HG02870 (cell line): ENCODE data around the gene FHOD3.

Experiments
- ATAC-seq: cut with Tn5 transposase; IDR thresholded peaks from one replicate; pipeline ENCODE4 v1.9.1; 2021; ENCODE audit warnings: mild to moderate bottlenecking, moderate library complexity; ENCODE audit not compliant: unreplicated experiment

FHOD3 gene

DNA sequence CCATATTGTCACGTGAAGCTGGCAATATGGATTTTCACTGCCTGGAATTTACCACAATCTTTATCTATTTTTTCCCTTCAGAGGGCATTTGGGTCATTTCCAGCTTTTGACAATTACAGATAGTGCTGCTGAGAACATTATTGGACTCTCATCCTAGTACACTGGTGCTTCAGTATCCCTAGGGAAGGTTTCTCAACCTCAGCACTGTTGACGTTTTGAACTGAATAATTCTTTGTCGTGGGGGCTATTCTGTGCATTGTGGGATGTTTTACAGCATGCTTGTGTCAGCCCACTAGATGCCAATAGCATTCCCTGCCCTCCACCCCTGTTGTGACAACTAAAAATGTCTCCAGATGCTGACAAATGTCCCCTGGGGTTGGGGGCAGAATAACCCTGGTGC, 345.5 kb downstream of the FHOD3 start:
- no peak for ATAC-seq

DNA sequence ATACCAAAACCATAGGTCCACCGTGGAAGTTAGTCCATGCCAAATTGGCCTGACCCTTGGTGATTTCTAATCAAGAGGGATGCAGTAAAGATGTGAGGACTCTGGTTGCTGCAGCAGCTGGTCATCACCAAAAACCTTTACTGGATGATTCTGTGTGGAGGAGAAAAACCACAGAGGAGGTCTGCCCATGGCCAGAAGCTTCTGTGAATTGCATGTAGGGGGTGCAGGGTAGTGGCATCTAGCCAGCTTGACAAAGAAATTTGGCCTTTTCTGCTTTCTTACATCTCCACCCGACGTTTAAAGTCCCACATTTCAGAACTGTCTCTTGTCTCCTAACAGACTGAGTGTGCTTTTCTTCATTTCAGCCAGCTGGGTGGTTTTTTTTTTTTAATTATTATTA, 351.3 kb downstream of the FHOD3 start:
- no peak for ATAC-seq

DNA sequence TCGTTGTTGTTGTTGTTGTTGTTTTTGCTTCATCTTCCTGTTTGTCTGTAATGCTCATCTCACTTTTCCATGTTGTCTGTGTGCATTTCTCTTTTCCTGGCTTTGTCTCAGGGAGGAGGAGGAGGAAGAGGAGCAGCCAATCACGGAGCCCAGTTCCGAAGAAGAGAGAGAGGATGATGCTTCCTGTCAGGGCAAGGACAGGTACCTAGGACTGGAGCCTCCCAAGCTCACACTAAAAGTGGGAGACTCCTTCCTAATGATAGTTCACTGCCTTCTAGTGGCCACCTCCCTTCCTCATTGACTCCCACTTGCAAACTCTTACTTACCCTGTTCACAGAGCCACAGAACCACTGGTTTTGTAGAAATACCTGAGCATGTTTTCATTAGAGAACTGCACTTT, 351.7 kb downstream of the FHOD3 start:
- no peak for ATAC-seq

DNA sequence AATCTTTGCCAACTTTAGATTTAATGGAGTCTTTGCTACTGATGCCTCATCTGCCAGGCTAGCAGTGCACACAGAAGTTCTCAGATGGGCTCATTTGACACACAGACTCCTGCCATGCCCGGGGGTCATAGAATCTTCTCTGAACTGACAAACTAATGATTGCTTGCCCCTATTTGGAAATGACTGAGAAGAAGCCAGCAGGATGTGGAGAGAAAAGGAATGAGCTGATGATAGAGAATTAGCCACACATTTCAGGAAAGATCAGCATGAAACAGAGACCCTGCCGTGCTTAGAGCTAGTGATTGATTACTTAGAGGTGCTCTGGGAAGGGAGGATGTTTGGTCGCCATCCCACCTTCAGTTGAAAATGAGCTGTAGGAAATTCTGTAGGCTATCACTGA, 352.8 kb downstream of the FHOD3 start:
- ATAC-seq = no peak

DNA sequence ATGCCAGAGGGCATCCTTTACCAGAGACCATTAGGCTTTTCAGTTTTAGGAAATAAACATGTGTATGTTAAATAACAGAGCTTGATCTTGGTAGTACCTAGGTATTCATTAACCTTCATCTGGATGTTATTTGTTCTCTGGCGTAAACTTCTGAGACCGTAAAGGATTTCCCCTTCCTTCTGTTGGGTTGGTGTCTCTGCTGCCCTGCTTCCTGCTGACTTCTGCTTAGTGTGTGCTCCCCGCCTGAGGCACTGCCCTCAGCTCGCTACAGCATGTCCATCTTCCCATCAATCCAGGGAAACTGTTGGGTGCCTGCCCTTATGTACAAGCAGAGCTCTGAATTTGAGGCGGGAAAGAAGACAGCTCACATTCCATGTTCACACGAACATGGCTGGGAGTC, 353.4 kb downstream of the FHOD3 start:
- ATAC-seq = no peak

DNA sequence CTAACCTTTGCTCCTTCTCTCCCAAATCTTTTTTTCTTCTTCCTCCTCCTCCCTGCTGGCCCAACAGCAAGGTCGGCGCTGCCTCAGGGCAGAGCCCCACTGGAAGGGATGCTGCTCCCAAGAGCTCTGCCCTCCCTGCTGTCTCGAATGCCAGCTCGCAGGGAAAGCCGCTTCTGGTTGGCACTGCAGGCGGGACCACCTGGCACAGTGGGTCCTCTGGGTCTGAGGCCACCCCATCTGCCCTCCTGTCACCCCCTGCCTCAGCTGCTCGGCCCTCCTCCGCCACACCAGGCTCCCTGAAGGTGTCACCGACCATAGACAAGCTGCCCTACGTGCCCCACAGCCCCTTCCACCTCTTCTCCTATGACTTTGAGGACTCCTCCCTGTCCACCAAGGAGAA, 355.0 kb downstream of the FHOD3 start:
- ATAC-seq = no peak

DNA sequence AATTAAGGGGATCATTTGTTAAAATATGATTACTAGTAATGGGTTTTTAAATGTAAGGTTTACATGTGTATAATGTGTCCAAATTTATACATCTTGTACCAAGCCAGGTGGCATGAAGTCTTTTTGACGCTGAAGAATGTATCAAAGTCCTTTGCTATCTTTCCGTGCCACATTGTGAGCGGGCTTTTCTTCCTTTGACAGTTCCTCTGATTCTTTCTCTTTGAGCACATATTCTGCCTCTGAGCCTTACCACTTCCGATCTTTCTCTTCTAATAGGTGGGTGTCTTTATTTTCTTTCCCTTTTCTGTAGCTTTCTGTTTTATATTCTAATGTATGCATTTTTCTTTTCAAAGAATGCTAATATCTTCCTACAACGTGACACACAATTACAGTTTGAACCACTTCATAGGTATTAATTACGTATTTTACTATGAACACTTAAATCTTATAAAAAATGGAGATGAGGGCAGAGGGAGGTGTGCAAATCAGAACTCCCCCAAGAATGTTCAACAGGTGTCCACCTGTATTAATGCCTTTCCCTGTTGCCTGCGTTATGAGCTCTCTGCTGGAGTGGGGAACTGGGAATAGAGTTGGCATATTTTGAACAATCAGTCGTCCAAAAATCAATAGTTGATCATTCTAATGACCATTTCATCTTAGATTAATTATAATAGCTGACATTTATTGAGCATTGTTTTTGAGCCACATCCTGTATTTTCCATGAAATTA, 355.8 kb downstream of the FHOD3 start:
- ATAC-seq = no peak

DNA sequence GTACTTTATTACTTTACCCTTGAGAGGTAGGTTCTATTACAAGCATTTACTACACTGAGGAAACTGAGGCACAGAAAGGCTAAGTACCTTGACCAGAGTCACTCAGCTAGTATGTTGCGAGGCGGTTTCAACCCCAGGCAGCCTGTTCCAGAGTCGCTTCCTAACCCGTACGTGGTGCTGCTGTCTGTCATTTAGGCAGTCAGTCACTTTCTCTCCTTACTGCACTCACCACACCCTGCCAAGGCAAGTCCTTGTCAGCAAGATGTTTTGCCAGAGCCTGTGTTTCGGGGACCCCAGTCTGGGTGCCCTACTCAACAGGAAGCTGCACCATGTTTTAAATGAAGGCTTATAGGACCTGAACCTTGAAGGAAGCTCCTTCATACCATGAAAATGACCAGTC, 356.4 kb downstream of the FHOD3 start:
- ATAC-seq = no peak

DNA sequence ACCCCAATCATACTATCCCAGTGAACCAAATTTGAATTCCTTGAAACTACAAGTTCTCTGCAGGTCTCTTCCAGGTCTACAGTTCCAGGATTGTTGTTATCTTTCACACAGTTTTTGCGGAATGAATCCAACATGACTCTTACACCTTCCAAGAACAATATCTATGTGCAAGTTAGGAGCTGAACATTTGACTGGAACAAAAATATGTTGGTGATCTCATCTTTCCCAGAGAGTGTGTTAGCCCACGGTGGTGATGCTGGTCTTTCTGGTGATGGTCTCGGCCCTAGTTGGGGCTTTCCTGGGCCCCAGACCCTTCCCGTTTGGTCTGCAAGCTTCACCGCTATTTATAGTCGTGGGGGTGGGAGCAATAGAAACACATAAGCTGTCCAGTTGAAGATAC, 357.6 kb downstream of the FHOD3 start:
- no peak for ATAC-seq

DNA sequence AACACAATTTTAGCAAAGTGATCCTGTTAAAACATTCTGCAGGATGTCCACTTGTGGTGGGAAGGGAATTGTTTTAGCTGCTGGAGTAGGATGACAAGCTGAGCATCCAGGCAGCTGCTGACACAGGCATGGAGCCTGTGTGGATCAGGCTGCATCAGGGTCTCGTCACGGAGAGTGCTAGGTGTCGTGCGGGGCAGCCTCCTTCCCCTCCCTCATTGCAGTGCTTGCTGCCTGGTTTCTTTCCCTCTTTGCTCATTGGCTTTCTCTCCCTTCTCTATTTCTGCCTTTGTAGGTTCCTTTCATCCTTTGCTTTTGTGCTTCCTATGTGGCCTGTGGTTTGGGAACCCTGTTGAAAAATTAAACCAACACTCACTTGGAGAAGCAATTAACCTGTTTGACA, 358.4 kb downstream of the FHOD3 start:
- ATAC-seq = no peak

DNA sequence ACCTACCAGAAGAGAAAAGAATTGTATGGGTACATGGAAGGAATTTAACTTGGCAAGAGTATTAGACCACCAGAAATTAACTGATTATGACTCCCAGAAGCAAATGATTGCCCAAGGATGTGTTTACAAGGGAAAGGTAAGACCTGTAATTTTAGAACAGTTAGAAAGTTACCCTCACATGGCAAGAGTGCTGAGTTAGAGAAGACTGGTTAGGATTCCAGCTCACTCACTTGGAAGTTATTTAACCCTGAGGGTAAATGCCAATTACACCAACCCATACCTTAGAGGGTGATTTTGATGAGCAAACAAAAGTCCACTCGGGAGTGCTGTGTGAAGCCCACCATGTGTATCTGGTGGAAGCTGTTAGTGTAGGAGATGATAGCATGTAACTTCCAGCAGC, 361.1 kb downstream of the FHOD3 start:
- ATAC-seq = no peak

DNA sequence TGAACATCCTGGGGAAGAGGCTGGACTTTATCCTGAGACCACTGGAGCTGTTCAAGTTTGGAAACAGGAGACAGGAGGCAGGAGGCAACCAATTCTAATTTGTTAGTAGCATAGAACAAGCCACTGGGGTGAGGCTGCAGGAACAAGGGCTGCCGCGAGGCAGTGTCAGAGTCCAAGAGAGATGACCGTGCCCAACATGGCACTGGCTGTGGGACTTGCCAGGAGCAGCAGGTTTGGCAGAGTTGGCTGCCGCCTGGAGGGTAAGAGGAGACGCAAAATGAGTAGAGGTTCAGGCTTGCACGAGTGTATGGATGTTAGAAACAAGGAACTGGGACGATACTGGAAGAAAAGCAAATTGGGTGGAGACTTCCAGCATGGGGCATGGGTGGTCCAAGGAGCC, 362.8 kb downstream of the FHOD3 start:
- ATAC-seq = no peak

DNA sequence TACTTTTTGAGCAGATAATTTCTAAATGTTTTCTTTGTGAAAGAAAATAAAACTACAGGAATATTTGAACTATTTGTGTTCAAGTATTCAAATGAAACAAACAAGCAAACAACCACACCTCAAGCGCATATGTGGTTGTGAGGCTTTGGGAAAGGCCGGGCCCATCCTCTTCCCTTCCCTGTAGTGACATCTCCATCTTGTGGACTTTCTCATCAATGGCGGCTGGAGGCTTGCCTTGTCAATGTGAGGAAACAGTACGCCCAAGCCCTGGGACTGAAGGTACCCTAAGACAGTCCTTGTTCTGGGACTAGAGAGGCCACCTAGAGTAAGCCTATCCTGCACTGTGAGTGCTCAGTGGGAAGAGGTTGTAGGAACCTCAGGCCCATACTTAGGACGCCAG, 364.5 kb downstream of the FHOD3 start:
- peak; percentile 67 for ATAC-seq

DNA sequence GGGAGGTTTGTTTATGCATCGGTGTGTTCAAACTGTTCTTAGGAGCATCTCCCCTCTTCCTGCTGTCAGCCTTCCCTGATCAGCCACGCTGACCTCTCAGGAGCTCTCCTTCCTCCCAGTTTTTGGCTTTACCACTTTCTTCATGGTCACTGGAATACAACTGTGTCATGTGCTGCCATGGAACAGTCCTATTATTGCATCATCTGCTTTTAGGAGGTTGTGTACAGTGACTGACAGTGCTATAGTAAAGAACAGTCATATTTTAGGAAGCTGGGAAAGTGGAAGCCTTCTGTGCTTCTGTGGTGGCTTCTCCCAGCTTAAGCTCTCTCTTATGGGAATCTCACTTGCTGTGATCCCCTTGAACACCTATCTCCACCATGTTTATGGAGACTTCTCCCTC, 365.8 kb downstream of the FHOD3 start:
- no peak for ATAC-seq

DNA sequence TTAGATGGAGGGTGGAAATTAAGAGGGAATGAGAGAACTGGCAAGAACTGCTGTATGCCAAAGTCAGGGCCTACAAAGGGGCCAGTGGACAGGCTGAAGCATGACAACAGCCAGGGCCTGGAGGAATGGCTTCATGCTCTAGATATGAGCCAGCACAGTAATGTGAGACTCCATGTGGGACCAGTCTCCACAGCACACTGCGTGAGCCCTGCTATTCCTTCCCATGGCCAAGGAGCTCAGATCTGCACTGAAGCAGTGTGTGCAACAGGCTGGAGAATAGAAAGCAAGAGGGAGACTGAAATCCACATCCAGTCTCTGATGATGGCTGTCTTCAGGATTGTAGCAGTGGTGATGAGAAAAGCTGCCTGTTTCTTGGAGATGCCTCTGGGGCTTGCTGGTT, 368.4 kb downstream of the FHOD3 start:
- no peak for ATAC-seq

DNA sequence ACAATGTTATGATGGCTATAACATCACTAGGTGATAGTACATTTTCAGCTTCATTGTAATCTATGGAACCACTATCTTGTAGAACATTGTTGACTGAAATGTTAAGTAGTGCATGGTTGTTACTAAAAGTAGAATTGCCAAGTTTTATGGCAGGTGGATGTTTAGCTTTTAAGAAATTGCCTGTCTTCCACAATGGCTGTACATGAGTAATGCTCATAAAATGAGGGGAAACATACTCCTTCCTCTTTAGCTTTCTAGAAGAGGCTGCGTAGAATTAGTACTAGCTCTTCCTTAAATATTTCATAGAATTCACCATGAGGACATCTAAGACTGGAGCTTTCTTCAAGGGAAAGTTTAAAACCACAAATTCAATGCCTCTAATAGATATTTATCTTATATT, 370.3 kb downstream of the FHOD3 start:
- ATAC-seq = no peak

DNA sequence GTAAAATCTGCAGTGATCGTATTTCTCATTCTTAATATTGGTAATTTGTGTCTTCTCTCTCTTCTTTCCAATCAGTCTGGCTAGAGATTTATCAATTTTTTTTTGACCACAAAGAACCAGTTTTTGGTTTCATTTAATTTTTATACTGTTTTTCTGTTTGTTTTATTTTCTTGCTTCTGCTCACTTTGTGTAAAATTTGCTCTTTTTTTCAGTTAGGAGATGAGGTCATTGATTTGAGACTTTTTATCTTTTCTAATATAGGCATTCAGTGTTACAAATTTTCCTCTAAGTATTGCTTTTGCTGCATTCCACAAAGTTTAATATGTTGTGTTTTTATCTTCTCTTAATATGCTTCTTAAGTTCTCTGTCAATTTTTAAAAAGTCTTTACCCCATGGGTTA, 370.8 kb downstream of the FHOD3 start:
- no peak for ATAC-seq

DNA sequence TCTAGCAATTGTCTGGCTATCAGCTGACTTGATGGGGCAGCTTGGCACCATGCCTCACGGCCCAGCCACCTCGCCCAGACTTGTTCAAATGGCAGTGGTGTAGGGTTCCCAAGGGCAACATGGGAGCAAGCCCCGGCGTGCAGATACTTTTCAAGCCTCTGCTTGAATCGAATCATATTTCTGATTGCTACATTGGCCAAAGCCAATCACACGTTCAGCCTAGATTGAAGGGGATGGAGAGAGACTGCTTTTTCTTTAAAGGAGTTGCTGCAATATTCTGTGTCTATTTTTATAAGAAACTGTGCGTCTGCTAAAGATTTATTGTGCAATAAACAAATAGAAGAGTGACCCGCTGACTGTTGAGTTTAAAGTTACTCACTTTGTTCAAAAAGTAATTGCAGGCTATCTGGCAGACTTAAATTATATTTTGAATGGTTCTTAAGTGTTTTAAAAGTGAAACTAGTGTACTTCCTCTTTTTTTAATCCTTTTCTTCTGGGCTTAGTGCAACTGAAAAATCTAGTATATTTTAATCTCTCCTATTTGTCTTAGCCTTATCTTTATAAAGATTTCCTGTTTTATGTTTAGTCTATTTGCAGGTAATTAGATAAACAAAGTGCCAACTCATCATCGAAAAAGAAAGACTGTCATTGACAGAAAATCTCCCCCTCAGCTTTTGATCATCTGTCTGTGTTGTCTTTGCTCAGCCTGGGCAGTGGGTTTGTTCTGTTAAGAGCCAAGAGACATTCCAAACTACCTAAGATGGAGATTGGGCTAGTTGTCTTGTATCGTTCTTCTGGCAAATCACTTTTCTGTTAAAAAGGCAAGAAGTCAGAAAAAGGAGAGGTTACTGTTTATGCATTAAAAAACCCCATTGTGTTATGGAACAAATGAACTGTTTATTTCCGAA, 375.2 kb downstream of the FHOD3 start:
- ATAC-seq = peak; percentile 70

DNA sequence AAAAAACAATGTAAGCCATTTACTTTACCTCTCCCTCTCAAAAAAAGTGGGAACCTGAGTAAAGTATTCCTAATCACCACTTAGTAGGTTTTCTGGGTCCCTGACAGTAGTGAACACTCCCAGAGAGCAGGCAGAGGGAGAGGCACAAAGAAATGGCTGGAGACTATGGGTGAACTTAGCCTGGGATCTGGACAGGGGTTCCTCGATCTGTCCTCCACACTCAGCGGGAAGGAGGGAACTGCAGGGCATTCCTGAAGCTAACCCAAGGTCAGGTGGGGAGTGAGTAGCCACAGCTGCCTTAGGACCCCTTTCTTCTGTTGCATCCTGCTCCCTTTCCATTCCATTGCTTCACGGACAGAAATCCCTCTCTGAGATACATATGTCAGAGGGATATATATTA, 375.9 kb downstream of the FHOD3 start:
- ATAC-seq = no peak

DNA sequence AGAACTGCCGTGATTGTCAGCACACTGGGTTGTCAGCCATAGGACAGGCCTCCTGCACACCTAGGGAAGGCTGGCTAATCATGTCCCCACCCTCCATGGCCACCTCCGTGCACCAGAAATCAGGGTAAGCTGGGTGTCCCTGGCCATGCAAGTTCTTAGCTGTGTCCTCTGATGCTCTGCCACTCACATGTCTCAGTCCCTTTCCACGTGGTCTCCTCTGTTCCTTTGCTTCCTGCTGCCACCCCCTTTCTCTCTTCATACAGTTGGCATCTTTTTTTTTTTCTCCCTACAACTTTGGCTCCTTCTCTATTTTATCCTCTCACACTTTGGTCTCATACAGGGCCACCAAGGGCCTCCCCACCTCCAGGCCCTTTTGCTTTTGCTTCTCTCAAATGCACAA, 377.6 kb downstream of the FHOD3 start:
- no peak for ATAC-seq

DNA sequence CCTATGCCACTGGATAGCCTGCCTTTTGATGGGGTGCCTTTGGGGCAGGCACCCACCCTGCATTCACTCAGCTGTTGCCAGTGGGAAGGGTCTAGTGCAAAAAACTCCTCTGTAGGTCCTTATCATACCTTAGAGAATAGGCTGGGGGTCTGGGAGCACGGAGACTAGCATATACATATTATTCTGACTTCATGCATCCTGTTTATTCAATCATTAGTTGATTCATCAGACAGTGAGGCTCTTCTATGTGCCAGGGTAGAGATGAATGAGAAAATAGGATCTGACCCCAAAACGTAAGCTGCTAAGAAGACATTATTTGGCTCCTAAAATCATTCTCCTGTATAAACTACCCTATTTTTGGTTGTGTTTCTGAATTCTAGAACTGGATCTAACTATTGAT, 378.0 kb downstream of the FHOD3 start:
- ATAC-seq = no peak

DNA sequence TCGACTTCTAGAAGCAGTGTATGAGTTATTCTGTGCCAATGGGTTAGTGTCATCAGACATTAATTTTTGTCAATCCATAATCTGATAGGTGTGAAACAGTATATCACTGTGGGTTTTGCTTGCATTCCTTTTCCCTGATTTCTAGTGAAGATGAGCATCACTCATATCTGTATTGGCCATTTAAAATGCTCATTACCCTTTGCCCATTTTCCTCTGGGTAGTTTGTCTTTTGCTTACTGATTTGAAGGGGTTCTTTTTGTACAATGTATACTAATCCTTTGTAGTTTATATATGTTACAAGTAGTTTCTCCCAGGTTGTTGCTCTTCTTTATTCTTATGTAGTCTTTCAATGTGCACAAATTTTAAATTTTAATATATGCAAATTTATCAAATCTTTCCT, 379.1 kb downstream of the FHOD3 start:
- ATAC-seq = no peak
